Activated T-cell treated with anti-CD3 and anti-CD28 coated beads, Interleukin-2, amount 50 U/mL, for 48 hours (primary cell): ENCODE results near the gene TMEM256.

Experiments
- DNase-seq, 2 experiments: peaks; one replicate each; pipeline ENCODE4 v3.0.0-alpha.2; 2020

The TMEM256 gene

DNA sequence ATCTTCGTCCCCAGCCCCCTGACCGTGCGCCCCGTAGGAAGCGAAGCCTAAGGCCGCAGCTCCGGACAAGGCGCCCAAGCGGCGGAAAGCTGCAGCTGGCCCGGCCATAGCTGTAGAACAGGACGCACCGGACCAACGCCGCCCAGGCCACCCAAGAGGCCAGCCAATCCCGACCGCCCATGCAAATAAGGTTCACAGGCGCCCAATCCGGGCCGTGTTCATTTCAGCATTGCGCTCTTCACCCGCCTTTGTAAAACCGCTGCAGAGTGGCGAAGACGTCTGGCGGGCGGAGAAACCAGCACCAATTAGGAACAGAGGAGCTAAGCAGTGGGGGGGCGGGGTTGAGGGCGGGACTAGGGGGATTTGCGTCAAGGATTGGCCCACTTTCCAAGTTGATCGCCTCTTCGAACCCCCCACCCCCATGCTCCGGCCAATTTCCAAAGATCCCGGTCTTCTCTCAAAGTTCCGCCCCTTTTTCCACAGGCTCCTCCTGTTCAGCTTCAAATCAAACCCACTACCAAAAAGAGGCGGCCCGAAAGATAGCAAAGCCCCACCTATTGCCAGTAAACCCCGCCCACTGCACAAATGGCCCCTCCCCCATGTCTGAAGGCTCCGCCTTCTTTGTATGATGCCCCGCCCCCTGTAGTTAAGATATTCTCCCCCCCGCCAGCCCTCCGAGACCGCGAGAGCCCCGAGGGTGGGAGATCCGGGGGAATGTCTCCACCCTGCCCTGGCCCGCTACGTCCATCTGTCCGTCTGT lies at the start of gene TMEM256:
TMEM256 (minus strand) TSS at position 121 of the 760 bp plus-strand sequence; CDS start at position 108, 13 bp downstream.
- peak; percentile 96 for DNase-seq

DNA sequence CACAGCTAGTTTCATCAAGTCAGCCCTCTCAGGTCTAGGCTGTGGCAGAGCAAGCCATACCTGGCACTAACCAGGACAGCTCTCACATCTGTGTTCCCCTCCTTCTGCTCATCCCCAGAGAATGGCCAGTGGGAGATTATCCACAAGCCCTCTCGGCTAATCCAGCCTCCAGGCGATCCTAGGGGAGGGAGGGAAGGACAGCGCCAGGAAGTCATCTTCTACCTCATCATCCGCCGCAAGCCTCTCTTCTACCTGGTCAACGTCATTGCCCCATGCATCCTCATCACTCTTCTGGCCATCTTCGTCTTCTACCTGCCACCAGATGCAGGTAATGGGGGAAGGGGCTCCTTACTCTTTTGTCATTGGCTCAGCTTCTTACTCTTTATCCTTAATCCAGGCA lies 44.6 kb upstream of the TMEM256 start:
- DNase-seq, result no peak

DNA sequence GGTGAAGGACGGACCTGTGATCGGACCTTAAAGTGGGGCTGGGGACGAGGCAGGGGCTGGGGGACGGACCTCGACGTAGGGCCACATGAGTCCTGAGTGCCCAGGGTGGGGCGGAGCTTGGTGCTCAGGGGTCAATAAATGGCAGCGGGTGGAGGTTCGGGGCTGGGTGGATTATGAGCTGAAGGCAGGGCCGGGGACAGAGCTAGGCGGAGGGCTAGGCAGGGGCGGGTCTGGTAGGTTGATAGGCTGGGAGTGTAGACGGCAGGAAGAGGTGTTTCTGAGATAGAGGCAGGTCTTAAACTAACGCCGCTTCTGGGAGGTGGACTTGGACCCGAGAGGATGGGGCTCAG lies 41.7 kb upstream of the TMEM256 start:
- DNase-seq, result peak in 1 of 2 experiments; percentile 41

DNA sequence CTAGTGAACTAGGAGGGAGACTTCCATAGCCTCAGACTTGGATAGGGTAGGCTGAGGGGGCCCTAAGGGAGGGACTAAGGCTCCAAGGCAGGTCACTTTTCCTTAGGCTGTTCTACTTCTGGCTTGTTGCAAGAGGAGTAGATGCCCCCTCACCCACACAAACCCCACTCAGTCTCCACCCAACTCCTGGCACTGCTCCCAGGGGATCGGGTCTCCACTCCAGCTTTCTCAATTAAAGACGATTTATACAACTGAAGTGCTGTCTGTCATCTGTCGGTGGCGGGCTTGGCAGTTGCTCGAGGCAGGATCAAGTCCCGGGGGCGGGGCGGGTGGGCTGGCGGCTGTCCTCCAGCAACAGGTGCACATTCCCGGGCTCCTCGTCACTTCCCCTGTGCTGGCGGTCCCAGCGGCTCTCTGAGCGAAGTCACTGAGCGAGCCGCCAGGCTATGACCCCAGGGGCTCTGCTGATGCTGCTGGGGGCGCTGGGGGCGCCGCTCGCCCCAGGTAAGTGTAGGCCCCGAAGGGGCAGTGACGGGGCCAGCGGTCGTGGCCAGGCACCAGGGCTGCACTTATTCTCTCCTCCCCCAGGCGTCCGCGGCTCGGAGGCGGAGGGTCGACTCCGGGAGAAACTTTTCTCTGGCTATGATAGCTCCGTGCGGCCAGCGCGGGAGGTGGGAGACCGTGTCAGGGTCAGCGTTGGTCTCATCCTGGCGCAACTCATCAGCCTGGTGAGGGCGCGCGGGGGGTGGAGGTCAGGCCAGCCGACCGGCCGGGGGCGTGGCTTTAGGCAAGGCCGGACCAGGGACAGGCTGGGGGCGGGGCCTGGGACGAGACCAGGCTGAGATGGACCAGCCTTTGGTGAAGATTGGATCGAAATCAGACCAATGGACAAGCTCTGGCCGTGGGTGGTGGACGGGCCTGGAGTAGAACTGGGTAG lies 41.1 kb upstream of the TMEM256 start, which contains the start of gene CHRNB1:
CHRNB1 (plus strand) TSS at position 380 of the 937 bp plus-strand sequence; CDS start at position 447, 67 bp downstream.
- peak in 1 of 2 experiments; percentile 28 for DNase-seq

DNA sequence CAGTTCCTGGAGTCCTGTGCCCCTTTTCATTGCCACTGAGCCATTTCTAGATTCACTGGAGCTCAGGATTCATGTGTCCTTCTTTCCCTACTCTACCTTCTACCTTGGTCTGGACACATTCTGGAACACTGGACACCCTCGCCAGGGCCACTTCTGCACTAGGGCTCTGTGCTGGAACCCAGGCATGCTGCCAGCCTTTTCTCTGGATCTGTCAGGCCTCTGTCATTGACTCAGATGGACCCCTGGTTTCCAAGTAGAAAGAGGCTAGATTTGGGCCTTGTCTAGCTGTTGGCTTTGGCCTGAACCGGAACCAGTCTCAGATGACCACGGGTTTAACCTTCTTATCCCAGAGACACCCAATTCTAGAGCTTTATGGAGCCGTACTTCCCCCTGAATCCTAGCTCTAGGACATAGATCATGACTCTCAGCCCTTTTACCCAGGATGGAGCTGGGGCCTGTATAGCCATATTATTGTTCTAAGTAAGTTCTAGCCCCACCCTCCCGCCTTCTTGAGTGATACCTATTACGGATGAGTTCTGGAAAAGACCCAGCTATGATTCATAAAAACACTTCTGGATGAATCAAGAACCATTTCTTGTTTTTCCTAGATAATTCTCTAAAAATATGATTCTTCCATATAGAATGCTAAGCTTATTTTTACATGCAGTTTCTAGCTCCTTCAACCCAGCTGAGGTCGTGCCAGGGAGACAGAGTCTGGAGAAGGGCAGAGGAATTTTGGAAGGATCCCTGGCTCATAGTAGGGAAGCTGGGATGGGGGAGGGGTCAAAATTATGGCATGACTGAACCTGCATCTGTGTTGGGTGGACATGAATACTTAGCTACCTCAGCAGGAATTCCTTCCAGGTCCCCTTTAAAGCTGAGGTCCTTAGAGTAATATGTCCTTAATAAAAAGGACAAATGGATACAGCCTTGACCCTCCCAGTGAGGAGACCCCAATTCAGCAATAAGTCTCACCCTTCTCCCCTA lies 39.9 kb upstream of the TMEM256 start:
- DNase-seq, result no peak

DNA sequence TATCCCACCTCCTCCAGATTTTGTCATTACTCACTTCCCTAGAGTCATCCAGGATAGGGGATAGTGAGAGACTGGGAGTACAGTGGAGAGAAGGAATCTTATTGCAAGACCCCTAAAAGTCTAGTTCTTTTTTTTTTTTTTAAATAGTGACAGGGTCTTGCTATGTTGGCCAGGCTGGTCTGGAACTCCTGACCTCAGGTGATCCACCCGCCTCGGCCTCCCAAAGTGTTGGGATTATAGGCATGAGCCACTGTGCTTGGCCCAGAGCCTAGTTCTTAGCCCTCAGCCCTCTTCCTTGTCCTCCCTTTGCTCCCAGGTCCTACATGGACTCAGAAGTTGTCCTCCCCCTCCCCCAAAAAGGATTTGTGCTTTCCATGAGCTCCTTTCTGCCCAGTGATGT lies 38.2 kb upstream of the TMEM256 start:
- DNase-seq, result no peak

DNA sequence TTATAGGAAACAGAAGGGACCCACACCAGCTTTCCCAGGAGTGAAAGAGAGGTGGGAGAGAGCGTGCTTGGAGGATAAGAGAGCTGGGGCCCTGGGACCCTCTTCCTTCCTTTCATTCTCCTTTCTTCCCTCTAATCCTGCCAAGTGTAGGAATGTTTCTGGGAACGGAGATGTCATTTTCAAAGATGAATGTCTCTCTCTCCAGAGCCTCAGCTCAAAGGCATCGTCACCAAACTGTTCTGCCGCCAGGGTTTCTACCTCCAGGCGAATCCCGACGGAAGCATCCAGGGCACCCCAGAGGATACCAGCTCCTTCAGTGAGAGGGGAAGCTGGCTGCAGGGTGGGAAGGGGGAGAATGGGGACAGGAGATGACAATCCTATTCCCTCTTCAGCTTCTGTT lies 37.4 kb upstream of the TMEM256 start:
- no peak for DNase-seq

DNA sequence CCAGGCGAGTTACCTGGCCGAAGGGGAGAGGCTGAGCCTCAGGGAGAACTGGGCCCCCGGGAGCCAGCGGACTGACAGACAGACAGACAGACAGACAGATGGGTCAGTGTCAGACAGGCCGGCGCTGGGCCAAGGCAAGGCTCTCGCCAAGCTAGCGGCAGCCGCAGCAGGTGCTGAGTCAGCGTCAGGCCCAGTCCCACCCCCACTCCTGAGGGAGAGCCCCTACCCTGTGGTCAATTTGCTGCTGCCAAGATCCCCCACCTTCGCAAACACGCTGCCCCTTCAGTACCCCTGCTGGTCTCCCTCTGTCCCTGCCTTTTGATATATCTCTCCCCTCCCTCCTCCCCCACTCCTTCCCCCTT lies 36.9 kb upstream of the TMEM256 start:
- DNase-seq, result peak; percentile 39 to 58

DNA sequence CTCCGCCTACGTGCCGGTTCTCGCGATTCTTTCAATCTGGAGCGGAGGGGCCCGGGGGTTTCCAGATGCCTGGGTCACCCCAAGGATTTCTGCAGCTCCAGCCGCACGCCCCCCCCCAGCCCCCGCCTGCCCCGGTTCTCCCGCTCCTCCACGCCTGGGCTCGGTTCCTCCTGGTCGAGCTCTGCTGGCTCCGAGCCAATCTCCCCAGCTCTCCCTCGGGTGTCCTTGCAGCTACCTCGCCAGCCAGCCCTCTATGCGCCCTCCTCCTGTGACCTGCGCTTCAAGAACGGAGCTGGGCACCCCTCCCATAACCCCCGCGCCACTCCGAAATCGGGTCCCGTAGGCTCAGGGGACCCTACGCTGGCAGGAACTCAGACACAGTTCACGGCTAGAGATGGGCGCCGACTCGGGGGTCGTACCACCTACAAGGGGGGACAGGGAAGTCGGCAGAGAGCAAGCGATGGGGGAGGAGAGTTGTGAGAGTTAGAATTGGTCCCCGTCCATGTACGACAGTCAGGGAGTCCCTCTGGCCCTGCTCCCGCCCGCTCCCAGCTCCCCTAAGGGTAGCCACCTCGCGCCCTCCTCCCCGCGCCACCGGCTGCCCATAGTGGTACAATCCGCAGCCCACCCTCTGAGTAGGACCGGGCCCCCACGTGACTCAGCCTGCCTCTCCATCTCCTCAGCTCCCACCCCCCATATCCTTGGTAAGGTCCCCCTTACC lies 36.4 kb upstream of the TMEM256 start:
- DNase-seq, result peak; percentile 60 to 68

DNA sequence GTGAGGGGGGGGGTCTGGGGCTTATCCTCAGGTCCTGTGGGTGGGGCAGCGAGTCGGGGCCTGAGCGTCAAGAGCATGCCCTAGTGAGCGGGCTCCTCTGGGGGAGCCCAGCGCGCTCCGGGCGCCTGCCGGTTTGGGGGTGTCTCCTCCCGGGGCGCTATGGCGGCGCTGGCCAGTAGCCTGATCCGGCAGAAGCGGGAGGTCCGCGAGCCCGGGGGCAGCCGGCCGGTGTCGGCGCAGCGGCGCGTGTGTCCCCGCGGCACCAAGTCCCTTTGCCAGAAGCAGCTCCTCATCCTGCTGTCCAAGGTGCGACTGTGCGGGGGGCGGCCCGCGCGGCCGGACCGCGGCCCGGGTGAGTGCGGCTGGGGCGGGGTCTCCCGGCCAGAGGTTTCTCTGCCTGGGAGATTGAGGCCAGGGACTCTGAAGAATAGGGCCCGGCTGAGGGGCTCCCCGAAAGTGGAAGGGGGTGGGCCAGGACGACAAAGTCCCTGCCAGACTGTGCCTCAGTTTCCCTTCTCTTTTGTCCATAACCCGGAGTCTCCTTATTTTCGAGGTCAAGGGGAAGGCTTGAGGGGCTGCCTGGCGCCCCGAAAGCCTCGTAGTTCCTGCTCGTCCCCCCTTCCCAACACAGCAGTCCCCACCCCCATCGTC lies 35.7 kb upstream of the TMEM256 start, which contains the start of gene FGF11:
FGF11 (plus strand) TSS at position 51 of the 651 bp plus-strand sequence; CDS start at position 160, 109 bp downstream.
- DNase-seq, result peak; percentile 31 to 40

DNA sequence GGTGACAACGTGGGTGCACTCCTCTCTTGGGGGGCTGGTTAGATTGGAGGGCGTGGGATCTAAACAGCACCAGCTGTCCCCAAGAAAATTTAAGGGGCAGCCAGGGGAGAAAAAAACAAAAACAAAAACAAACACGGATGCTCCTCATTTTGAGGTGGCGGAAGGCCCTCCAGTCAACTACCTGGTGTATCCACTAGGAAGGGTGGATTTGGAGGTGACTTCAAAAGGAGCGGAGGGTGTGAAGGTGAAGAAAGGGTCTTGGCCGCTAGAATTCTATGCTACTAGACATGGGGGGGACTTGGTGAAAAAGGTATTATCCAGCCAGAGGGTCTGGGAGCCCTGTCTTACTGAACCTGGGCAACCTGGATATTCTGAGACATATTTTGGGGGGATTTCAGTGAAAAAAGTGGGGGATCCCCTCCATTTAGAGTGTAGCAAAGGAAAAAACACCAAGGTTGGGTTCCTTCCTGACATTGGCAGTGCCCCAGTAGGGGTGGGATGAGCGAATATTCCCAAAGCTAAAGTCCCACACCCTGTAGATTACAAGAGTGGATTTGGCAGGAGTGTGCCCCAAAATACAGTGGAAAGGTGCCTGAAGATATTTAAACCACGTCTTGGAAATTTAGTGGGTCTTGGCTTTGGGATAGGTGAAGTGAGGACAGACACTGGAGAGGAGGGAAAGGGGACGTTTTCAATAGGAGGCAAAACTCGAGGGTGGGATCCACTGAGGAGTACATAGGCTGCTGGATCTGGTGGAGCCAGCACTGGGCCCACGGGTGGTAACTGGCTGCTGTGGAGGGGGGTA lies 35.0 kb upstream of the TMEM256 start:
- no peak for DNase-seq

DNA sequence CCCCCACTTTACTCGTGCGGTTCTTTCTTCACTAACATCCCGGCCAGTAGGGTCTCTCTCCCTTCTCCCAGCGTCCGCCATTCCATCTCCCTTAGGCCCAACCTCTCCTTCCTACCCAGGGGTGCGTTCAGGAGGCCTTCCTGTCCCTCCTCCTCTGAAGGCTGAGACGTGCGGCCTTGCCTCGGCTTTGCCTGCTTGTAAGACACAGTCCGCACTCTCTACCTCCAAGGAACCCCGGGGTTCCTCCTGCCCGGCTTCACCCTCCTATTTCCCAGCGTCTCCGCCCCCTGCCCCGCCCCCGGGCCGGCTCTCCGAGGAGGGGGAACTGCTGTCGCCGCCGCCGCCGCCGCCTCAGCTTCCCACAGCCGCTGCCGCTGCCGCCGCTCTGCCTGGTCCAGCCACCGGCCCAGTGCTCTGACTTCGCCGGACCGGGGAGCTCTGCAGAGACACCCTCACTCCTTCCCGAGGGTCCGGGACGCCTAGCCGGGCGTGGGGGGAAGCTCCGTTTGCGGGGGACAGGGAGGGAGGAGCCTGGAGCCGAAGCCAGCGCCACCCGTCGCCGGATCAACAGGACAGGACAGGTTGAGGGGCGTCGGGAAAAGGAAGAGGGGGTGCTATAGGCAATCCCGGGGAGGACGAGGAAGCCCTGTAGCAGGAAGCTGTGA lies 34.2 kb upstream of the TMEM256 start:
- peak; percentile 72 to 79 for DNase-seq

DNA sequence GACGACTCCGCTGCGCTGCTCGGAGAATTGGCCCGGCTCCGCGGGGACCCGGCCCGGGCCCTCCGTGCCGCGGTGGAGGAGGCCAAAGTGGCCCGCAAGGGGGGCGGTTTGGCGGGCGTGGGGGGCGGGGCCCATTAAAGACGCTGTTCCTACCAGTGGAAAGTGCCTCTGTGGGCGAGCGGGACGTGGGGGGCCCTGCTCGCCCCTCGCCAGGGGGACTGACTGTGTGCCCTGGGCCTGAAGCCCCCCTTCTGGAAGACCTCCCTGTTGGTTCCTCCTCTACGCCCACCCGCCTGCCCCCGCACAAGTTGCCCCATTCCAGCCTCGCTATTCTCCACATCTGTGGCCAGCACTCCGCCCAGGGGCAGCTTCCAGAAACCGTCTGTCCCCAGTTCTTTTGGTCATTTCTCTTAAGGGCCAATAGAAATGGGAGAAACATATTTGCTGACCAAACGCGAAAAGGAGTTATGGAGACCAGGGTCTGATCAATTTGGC lies 33.5 kb upstream of the TMEM256 start:
- DNase-seq, result no peak

DNA sequence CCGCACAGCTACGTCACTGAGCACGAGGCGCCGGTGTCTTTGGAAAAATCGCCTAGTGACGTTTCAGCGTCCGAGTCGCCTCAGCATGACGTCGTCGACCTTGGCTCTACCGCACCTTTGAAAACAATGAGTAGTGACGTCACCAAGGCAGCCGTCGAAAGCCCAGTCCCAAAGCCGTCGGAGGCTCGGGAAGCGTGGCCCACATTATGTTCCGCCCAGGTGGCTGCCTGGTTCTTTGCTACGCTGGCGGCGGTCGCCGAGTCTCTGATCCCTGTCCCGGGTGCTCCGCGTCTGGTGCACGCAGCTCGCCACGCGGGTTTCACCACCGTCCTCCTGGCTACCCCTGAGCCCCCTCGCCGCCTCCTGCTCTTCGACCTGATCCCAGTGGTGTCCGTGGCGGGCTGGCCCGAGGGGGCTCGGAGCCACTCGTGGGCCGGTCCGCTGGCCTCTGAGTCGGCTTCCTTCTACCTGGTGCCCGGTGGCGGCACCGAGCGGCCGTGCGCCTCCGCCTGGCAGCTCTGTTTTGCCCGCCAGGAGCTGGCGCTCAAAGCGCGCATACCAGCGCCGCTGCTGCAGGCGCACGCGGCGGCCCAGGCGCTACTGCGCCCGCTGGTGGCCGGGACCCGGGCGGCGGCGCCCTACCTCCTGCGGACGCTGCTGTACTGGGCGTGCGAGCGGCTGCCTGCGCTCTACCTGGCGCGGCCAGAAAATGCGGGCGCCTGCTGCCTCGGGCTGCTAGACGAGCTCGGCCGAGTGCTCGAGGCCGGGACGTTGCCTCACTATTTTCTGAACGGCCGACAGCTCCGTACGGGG lies 32.9 kb upstream of the TMEM256 start:
- DNase-seq, result peak; percentile 82 to 91

DNA sequence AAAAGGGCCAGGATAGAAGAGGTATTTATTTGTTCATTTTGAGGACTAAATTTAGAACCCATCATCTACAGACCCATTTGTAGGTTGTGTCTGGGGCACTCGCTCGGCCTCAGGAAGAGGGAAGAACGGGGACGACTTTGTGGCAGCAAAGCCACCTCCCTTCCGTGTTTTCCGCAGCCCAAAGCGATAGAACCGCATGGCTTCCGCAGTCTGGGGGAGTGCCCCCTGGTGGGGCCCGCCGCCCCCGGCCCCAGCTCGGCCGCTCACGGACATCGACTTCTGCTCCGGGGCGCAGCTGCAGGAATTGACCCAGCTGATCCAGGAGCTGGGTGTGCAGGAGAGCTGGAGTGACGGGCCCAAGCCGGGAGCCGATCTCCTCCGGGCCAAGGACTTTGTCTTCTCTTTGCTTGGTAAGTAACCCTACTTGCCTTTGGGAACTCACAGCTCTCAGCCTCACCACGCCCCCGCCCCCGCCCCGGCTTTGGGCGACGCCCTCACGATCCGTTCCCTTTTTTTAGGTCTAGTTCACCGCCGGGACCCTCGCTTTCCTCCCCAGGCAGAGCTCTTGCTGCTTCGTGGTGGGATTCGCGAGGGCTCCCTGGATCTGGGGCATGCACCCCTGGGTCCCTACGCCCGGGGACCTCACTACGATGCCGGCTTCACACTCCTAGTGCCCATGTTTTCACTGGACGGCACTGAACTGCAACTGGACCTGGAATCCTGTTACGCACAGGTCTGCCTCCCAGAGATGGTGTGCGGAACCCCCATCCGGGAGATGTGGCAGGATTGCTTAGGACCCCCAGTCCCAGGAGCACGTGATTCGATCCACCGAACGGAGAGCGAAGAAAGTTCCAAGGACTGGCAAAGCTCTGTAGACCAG lies 32.0 kb upstream of the TMEM256 start:
- peak; percentile 81 to 83 for DNase-seq

DNA sequence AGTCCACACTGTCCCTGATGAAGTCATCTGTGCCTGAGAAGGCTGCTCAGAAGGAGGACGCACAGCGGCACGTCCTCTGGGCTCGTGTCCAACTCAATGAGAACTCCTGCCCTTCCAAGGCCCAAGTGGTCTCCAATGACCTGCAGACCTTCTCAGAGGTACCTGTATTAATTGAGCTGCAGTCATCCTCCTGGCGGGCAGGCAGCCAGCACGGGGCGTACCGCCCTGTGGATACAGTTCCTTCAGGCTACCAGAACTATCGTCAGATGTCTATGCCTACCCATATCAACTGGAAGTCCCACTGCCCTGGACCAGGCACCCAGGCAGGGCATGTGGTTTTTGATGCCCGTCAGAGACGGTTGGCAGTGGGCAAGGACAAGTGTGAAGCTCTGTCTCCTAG lies 28.4 kb upstream of the TMEM256 start:
- no peak for DNase-seq

DNA sequence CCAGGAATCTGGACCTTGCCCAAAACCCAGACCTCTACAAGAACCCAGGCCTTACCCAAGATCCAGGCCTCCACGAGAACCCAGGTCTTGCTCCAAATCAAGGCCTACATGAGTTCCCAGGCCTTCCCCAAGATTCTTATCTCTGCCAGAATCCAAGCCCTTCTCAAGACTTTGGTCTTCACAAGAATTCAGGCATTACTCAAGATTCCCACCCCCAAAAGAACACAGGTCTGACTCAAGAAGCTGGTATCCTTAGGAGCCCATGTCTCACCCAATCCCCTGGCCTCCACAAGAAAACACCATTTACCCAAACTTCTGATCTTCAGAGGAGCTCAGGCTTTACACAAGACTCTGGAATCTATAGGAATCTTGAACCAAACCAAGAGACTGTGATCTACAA lies 27.3 kb upstream of the TMEM256 start:
- no peak for DNase-seq

DNA sequence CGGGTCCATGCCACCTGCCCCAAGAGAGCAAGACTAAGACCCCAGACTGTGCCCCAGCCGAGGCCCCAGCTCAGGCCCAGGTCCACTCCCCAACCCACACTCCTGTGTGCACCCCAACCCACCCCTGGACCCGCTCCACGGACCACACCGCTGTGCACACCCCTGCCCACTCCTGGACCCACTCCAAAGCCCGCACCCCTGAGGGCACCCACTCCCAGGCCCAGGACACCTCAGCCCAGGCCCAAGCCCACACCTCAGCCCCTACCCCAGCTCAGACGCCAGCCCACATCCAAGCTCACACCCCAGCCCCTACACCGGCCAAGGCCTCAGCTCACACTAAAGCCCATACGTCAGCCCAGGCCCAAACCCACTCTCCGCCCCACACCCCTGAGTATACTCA lies 25.8 kb upstream of the TMEM256 start:
- no peak for DNase-seq
